Skeletal muscle tissue (tissue), 4 donors: ENCODE data around the gene PROSER3. TPM values are rescaled to one million over a fixed set of nuclear protein-coding genes. Genes with fewer than 3 reads are reported as not detected.
"Not testable (repeated sequence)": the region's sequence is repeated elsewhere in the genome, so short reads cannot be mapped to it uniquely, and the experiment has no call there.

Source experiments
- H3K27ac ChIP-seq: one replicate; pipeline ENCODE4 v1.7.0; 2013; ENCODE audit warnings: mild to moderate bottlenecking, low read depth, low read length, inconsistent platforms
- H3K27me3 ChIP-seq, 3 donors: one replicate each; pipeline ENCODE4 v1.7.0; 2013; ENCODE audit warnings: low read length in 3 of 3; ENCODE audit not compliant: control insufficient read depth in 3 of 3, insufficient read depth in 3 of 3
- H3K36me3 ChIP-seq, 3 donors: one replicate each; pipeline ENCODE4 v1.7.0; 2013; ENCODE audit warnings: low read length in 3 of 3; ENCODE audit not compliant: control insufficient read depth in 3 of 3, insufficient read depth in 3 of 3
- H3K4me1 ChIP-seq, 3 donors: one replicate each; pipeline ENCODE4 v1.7.0; 2013; ENCODE audit warnings: low read length in 3 of 3, mild to moderate bottlenecking in 3 of 3; ENCODE audit not compliant: control insufficient read depth in 3 of 3, insufficient read depth in 3 of 3
- H3K4me3 ChIP-seq, 3 donors: one replicate each; pipeline ENCODE4 v1.7.0; 2013; ENCODE audit warnings: low read length in 3 of 3
- H3K9ac ChIP-seq, 3 donors: one replicate each; pipeline ENCODE4 v1.7.0; 2013; ENCODE audit warnings: low read length in 3 of 3, mild to moderate bottlenecking in 3 of 3, moderate library complexity in 2 of 3, low read depth in 1 of 3
- H3K9me3 ChIP-seq, 3 donors: one replicate each; pipeline ENCODE4 v1.7.0; 2013; ENCODE audit warnings: low read length in 3 of 3; ENCODE audit not compliant: control insufficient read depth in 3 of 3
- total RNA-seq: library from RNA; depleted of rRNA; stranded (reverse); fragments of >200 nt; gene quantifications from one replicate; pipeline ENCODE4 v1.2.3, GENCODE V29; 2014
- donor health status: Osteomylitis.

PROSER3 gene
- total RNA-seq, 1 donor from 2014 or later: 1.0 TPM

GRCh38 chr19:35722461-35722860, 35.5 kb upstream of the PROSER3 start:
- Histone ChIP-seq H3K4me3 (no peak overlapping the region), H3K27me3 (no peaks in the 10 kb centered on the region), H3K36me3 (peaks cover 63 to 67% (median 64%) of the 10 kb centered on the region in 3 donors), H3K4me1 (peaks cover 13 to 18% (median 13%) of the 10 kb centered on the region in 3 donors), H3K9ac (no peak overlapping the region), H3K27ac (no peak overlapping the region), H3K9me3 (no peaks in the 10 kb centered on the region)

GRCh38 chr19:35722897-35723296, 35.1 kb upstream of the PROSER3 start:
- Histone ChIP-seq H3K27ac (no peak overlapping the region), H3K36me3 (peaks cover 67 to 72% (median 69%) of the 10 kb centered on the region in 3 donors), H3K4me3 (no peak overlapping the region), H3K9ac (no peak overlapping the region), H3K4me1 (peaks cover 13 to 18% (median 13%) of the 10 kb centered on the region in 3 donors), H3K27me3 (no peaks in the 10 kb centered on the region), H3K9me3 (no peaks in the 10 kb centered on the region)

- Histone ChIP-seq H3K9me3 (no peaks in the 10 kb centered on the region), H3K4me1 (peaks cover 10 to 14% (median 10%) of the 10 kb centered on the region in 3 donors), H3K36me3 (peaks cover 75 to 79% (median 76%) of the 10 kb centered on the region in 3 donors), H3K9ac (no peak overlapping the region), H3K27ac (no peak overlapping the region), H3K4me3 (no peak overlapping the region), H3K27me3 (no peaks in the 10 kb centered on the region)
Observed at GRCh38 chr19:35723671-35724070, 34.3 kb upstream of the PROSER3 start.

- H3K4me3 ChIP-seq, H3K9ac ChIP-seq, H3K27me3 ChIP-seq, H3K9me3 ChIP-seq, H3K4me1 ChIP-seq, H3K27ac ChIP-seq: not testable (repeated sequence)
- H3K36me3 ChIP-seq: peaks cover 80 to 84% (median 81%) of the 10 kb centered on the region in 3 donors
Observed at GRCh38 chr19:35724132-35724531, 33.8 kb upstream of the PROSER3 start.

- no peak overlapping the region for H3K9ac ChIP-seq
- no peak overlapping the region for H3K4me3 ChIP-seq
- no peak overlapping the region for H3K27ac ChIP-seq
- no peaks in the 10 kb centered on the region for H3K9me3 ChIP-seq
- peaks cover 1 to 5% (median 2%) of the 10 kb centered on the region in 3 donors for H3K4me1 ChIP-seq
- peaks cover 84 to 86% (median 85%) of the 10 kb centered on the region in 3 donors for H3K36me3 ChIP-seq
- H3K27me3 ChIP-seq: no peaks in the 10 kb centered on the region
Observed at GRCh38 chr19:35724560-35724959, 33.4 kb upstream of the PROSER3 start.

GRCh38 chr19:35725216-35725861, 32.6 kb upstream of the PROSER3 start:
- no peak overlapping the region for H3K9ac ChIP-seq
- no peaks in the 10 kb centered on the region for H3K27me3 ChIP-seq
- no peak overlapping the region for H3K27ac ChIP-seq
- H3K9me3 ChIP-seq: no peaks in the 10 kb centered on the region
- no peak overlapping the region for H3K4me3 ChIP-seq
- peaks cover 0 to 5% (median 0%) of the 10 kb centered on the region in 3 donors for H3K4me1 ChIP-seq
- H3K36me3 ChIP-seq: peaks cover 86 to 88% (median 88%) of the 10 kb centered on the region in 3 donors

GRCh38 chr19:35727053-35727955, 30.7 kb upstream of the PROSER3 start:
- no peak overlapping the region for H3K27ac ChIP-seq
- no peaks in the 10 kb centered on the region for H3K9me3 ChIP-seq
- H3K4me1 ChIP-seq: no peaks in the 10 kb centered on the region
- H3K4me3 ChIP-seq: no peak overlapping the region
- H3K9ac ChIP-seq: no peak overlapping the region
- no peaks in the 10 kb centered on the region for H3K27me3 ChIP-seq
- peaks cover 95 to 98% (median 97%) of the 10 kb centered on the region in 3 donors for H3K36me3 ChIP-seq

GRCh38 chr19:35727956-35728706, 29.8 kb upstream of the PROSER3 start:
- Histone ChIP-seq H3K27ac (no peak overlapping the region), H3K4me3 (no peak overlapping the region), H3K27me3 (no peaks in the 10 kb centered on the region), H3K9me3 (no peaks in the 10 kb centered on the region), H3K4me1 (no peaks in the 10 kb centered on the region), H3K9ac (no peak overlapping the region), H3K36me3 (peaks cover 87 to 93% (median 91%) of the 10 kb centered on the region in 3 donors)

- H3K4me1 ChIP-seq: no peaks in the 10 kb centered on the region
- no peaks in the 10 kb centered on the region for H3K27me3 ChIP-seq
- H3K36me3 ChIP-seq: peaks cover 85 to 91% (median 88%) of the 10 kb centered on the region in 3 donors
Observed at GRCh38 chr19:35729021-35729420, 29.0 kb upstream of the PROSER3 start.

More at GRCh38 chr19:35729021-35729420, 29.0 kb upstream of the PROSER3 start:
- Histone ChIP-seq H3K9me3 (no peaks in the 10 kb centered on the region), H3K4me3 (no peak overlapping the region), H3K27ac (no peak overlapping the region), H3K9ac (no peak overlapping the region)
